HepG2 (cell line): ENCODE measurements around the gene LMAN1L. TPM values are rescaled to one million over a fixed set of nuclear protein-coding genes. Genes with fewer than 3 reads are reported as not detected.

Source experiments
- NFKB2 ChIP-seq: sonication (generic); formaldehyde crosslinking; IDR thresholded peaks from 2 replicates; pipeline ENCODE4 v1.4.0; 2020; ENCODE audit warnings: missing genetic modification reagents, borderline replicate concordance
- SIX4 ChIP-seq: sonication (generic); formaldehyde crosslinking; IDR thresholded peaks from 2 replicates; pipeline ENCODE4 v1.4.0; 2020; ENCODE audit warnings: missing genetic modification reagents
- ZNF558 ChIP-seq: sonication (generic); formaldehyde crosslinking; IDR thresholded peaks from 2 replicates; pipeline ENCODE4 v1.9.0; 2022; ENCODE audit warnings: mild to moderate bottlenecking, missing genetic modification reagents, borderline replicate concordance
- ZNF800 ChIP-seq: sonication (generic); formaldehyde crosslinking; IDR thresholded peaks from 2 replicates; pipeline ENCODE4 v1.4.0; 2020; ENCODE audit warnings: missing genetic modification reagents
- microRNA-seq: library from miRNA; unstranded; fragments of <30 nt; microRNA quantifications from one replicate; pipeline ENCODE4, GENCODE V29; 2020
- polyA plus RNA-seq, 8 experiments: library from polyadenylated mRNA; depleted of rRNA in 3 of 8; stranded (reverse) in 7 of 8; unstranded in 1 of 8; fragments of >200 nt; fragmentation: Illumina TruSeq in 4 of 8; extraction: Trizol in 4 of 8; gene quantifications; 2 replicates each; pipeline versions ENCODE4 v1.2.1 to v1.2.3, GENCODE V29; 2011 to 2016; ENCODE audit warnings: low read depth in 4 of 8, missing spikeins in 1 of 8, mixed read lengths in 1 of 8; ENCODE audit not compliant: insufficient read depth in 1 of 8
- small RNA-seq, 3 experiments: library from RNA; depleted of rRNA; stranded (forward); fragments of <200 nt; gene quantifications; one replicate each; pipeline ENCODE3, GENCODE V24; 2012; ENCODE audit warnings: low read depth in 2 of 3, low replicate concordance in 1 of 3; ENCODE audit not compliant: insufficient read length in 3 of 3, insufficient read depth in 2 of 3
- total RNA-seq, 5 experiments: library from RNA; depleted of rRNA; stranded (reverse); fragments of >200 nt; fragmentation: Illumina TruSeq; extraction: Trizol; gene quantifications; 2 replicates each; pipeline ENCODE4 v1.2.3, GENCODE V29; 2016; ENCODE audit warnings: low read depth in 1 of 5
- TF ChIP-seq, protein P1 (sequence below): sonication (generic); formaldehyde crosslinking; IDR thresholded peaks from 2 replicates; pipeline ENCODE4 v1.8.0; 2022; ENCODE audit warnings: missing genetic modification reagents, mild to moderate bottlenecking, moderate library complexity, borderline replicate concordance

Gene LMAN1L
- total and polyA plus RNA-seq, 2 of the 13 experiments (the other 11 are each of a cell fraction or from before 2014, with no cell fraction given): not detected

GRCh38 chr15:74873756-74874424 lies 61.3 kb downstream of the LMAN1L start (continued):
- TF ChIP-seq, protein P1, sequence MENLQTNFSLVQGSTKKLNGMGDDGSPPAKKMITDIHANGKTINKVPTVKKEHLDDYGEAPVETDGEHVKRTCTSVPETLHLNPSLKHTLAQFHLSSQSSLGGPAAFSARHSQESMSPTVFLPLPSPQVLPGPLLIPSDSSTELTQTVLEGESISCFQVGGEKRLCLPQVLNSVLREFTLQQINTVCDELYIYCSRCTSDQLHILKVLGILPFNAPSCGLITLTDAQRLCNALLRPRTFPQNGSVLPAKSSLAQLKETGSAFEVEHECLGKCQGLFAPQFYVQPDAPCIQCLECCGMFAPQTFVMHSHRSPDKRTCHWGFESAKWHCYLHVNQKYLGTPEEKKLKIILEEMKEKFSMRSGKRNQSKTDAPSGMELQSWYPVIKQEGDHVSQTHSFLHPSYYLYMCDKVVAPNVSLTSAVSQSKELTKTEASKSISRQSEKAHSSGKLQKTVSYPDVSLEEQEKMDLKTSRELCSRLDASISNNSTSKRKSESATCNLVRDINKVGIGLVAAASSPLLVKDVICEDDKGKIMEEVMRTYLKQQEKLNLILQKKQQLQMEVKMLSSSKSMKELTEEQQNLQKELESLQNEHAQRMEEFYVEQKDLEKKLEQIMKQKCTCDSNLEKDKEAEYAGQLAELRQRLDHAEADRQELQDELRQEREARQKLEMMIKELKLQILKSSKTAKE (CRISPR knock-in tag): no peak
- TF ChIP-seq SIX4 (CRISPR knock-in tag) (no peak), NFKB2 (CRISPR knock-in tag) (no peak), ZNF800 (CRISPR knock-in tag) (no peak), ZNF558 (CRISPR knock-in tag) (no peak)

Small RNA genes within 50 kb of the gene (microRNA-seq; reads per million reads assigned to microRNA genes)
- not detected for gene MIR4513
- gene MIR6882: 0.51 reads per million

Small RNA genes within 50 kb of the gene (small RNA-seq; reads per million reads assigned to genes)
- gene CPLX3 (0 reads per million in 3 experiments), gene MIR4513 (0 reads per million in 3 experiments), gene MIR6882 (0 to 0.97 (median 0) reads per million in 3 experiments)

Other genes starting within 250 kb of the LMAN1L start
- 31.4 and 41.5 TPM in 2 replicates for gene CLK3, start 197.0 kb upstream of the LMAN1L start, total RNA-seq (2016; rRNA removed; fragmentation: Illumina TruSeq; extraction: Trizol)
- gene CLK3, start 197.0 kb upstream of the LMAN1L start, polyA plus RNA-seq (2011; rRNA removed): 82.0 and 89.1 TPM in 2 replicates
- gene EDC3, start 116.8 kb upstream of the LMAN1L start, total RNA-seq (2016; rRNA removed; fragmentation: Illumina TruSeq; extraction: Trizol): 17.4 and 24.3 TPM in 2 replicates
- 32.0 and 40.9 TPM in 2 replicates for gene EDC3, start 116.8 kb upstream of the LMAN1L start, polyA plus RNA-seq (2011; rRNA removed)
- 4.1 and 7.9 TPM in 2 replicates for gene CYP1A1, start 87.3 kb upstream of the LMAN1L start, total RNA-seq (2016; rRNA removed; fragmentation: Illumina TruSeq; extraction: Trizol)
- 8.0 and 11.0 TPM in 2 replicates for gene CYP1A1, start 87.3 kb upstream of the LMAN1L start, polyA plus RNA-seq (2011; rRNA removed)
- gene CYP1A2, start 64.0 kb upstream of the LMAN1L start, total RNA-seq (2016; rRNA removed; fragmentation: Illumina TruSeq; extraction: Trizol): not detected in 2 replicates
- 0.07 and 0.09 TPM in 2 replicates for gene CYP1A2, start 64.0 kb upstream of the LMAN1L start, polyA plus RNA-seq (2011; rRNA removed)
- 20.6 and 21.3 TPM in 2 replicates for gene CSK, start 30.8 kb upstream of the LMAN1L start, total RNA-seq (2016; rRNA removed; fragmentation: Illumina TruSeq; extraction: Trizol)
- 12.5 and 18.8 TPM in 2 replicates for gene CSK, start 30.8 kb upstream of the LMAN1L start, polyA plus RNA-seq (2011; rRNA removed)
- not detected in 2 replicates for gene CPLX3, start 13.8 kb downstream of the LMAN1L start, total RNA-seq (2016; rRNA removed; fragmentation: Illumina TruSeq; extraction: Trizol)
- gene CPLX3, start 13.8 kb downstream of the LMAN1L start, polyA plus RNA-seq (2011; rRNA removed): not detected in 2 replicates
- gene ULK3, start 30.3 kb downstream of the LMAN1L start, total RNA-seq (2016; rRNA removed; fragmentation: Illumina TruSeq; extraction: Trizol): 8.2 and 15.2 TPM in 2 replicates
- 23.7 and 25.1 TPM in 2 replicates for gene ULK3, start 30.3 kb downstream of the LMAN1L start, polyA plus RNA-seq (2011; rRNA removed)
- 23.6 and 34.8 TPM in 2 replicates for gene SCAMP2, start 60.5 kb downstream of the LMAN1L start, total RNA-seq (2016; rRNA removed; fragmentation: Illumina TruSeq; extraction: Trizol)
- 121 and 137 TPM in 2 replicates for gene SCAMP2, start 60.5 kb downstream of the LMAN1L start, polyA plus RNA-seq (2011; rRNA removed)
- 36.9 and 49.7 TPM in 2 replicates for gene MPI, start 77.2 kb downstream of the LMAN1L start, total RNA-seq (2016; rRNA removed; fragmentation: Illumina TruSeq; extraction: Trizol)
- 63.5 and 66.7 TPM in 2 replicates for gene MPI, start 77.2 kb downstream of the LMAN1L start, polyA plus RNA-seq (2011; rRNA removed)
- gene FAM219B, start 94.0 kb downstream of the LMAN1L start, total RNA-seq (2016; rRNA removed; fragmentation: Illumina TruSeq; extraction: Trizol): 18.0 and 36.6 TPM in 2 replicates
- gene FAM219B, start 94.0 kb downstream of the LMAN1L start, polyA plus RNA-seq (2011; rRNA removed): 50.2 and 52.3 TPM in 2 replicates
- 217 and 218 TPM in 2 replicates for gene COX5A, start 125.2 kb downstream of the LMAN1L start, total RNA-seq (2016; rRNA removed; fragmentation: Illumina TruSeq; extraction: Trizol)
- 132 and 158 TPM in 2 replicates for gene COX5A, start 125.2 kb downstream of the LMAN1L start, polyA plus RNA-seq (2011; rRNA removed)
- gene RPP25, start 143.9 kb downstream of the LMAN1L start, total RNA-seq (2016; rRNA removed; fragmentation: Illumina TruSeq; extraction: Trizol): 0.08 and 0.11 TPM in 2 replicates
- 0.04 and 0.05 TPM in 2 replicates for gene RPP25, start 143.9 kb downstream of the LMAN1L start, polyA plus RNA-seq (2011; rRNA removed)
- 31.1 and 34.3 TPM in 2 replicates for gene SCAMP5, start 182.7 kb downstream of the LMAN1L start, total RNA-seq (2016; rRNA removed; fragmentation: Illumina TruSeq; extraction: Trizol)
- gene SCAMP5, start 182.7 kb downstream of the LMAN1L start, polyA plus RNA-seq (2011; rRNA removed): 49.0 and 58.1 TPM in 2 replicates
- gene PPCDC, start 210.8 kb downstream of the LMAN1L start, total RNA-seq (2016; rRNA removed; fragmentation: Illumina TruSeq; extraction: Trizol): 9.9 and 12.3 TPM in 2 replicates
- 12.8 and 13.9 TPM in 2 replicates for gene PPCDC, start 210.8 kb downstream of the LMAN1L start, polyA plus RNA-seq (2011; rRNA removed)